Measurements from ENCODE around the gene PIPOX. TPM values are rescaled to one million over a fixed set of nuclear protein-coding genes. Genes with fewer than 3 reads are reported as not detected.

PIPOX gene
- total and polyA plus RNA-seq, 2 experiments from 2014 or later, result 10.2 to 15.8 TPM

DNA sequence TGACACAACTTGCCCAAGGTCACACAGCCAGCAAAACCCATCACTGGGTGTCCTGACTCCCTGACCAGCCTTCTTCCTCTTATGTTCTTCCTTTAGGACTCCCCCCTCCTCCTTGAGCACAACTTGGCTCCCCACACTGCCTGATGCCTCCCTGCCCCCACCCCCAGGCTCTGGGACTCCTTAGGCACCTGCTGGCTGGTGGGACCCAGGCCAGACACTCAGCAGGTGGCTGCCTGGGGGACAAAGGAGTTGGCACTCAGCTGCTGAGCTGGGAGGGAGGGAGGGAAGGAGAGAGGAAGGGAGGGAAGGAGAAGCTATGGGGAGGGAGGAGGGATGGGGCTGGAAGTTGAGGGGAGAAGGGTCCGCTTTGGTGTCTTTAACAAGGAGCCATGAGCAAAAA, 45.1 kb upstream of the PIPOX start:
- no CpG with 5 or more reads among the region's 1 CpG for WGBS (ENCODE audit: low lambda C conversion rate, missing lambda C conversion rate)
- Histone ChIP-seq H3K27ac (no peak overlapping the region), H3K9me2 (replicated peaks; ENCODE audit: insufficient read depth) (no peaks in the 10 kb centered on the region), H3K36me3 (replicated peaks; ENCODE audit: insufficient read depth, low read depth) (no peaks in the 10 kb centered on the region), H4K20me1 (ENCODE audit: insufficient read depth, poor library complexity, severe bottlenecking) (no peaks in the 10 kb centered on the region), H3K27me3 (peaks cover 34% of the 10 kb centered on the region), H3K79me2 (no peaks in the 10 kb centered on the region), H3K4me1 (ENCODE audit: insufficient read depth) (no peaks in the 10 kb centered on the region), H3K4me2 (no peak overlapping the region), H2AFZ (no peak overlapping the region), H3K9me3 (ENCODE audit: low read depth) (no peaks in the 10 kb centered on the region), H3K4me3 (no peak overlapping the region)
- TF ChIP-seq, protein P1, sequence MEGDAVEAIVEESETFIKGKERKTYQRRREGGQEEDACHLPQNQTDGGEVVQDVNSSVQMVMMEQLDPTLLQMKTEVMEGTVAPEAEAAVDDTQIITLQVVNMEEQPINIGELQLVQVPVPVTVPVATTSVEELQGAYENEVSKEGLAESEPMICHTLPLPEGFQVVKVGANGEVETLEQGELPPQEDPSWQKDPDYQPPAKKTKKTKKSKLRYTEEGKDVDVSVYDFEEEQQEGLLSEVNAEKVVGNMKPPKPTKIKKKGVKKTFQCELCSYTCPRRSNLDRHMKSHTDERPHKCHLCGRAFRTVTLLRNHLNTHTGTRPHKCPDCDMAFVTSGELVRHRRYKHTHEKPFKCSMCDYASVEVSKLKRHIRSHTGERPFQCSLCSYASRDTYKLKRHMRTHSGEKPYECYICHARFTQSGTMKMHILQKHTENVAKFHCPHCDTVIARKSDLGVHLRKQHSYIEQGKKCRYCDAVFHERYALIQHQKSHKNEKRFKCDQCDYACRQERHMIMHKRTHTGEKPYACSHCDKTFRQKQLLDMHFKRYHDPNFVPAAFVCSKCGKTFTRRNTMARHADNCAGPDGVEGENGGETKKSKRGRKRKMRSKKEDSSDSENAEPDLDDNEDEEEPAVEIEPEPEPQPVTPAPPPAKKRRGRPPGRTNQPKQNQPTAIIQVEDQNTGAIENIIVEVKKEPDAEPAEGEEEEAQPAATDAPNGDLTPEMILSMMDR (IDR thresholded peaks at IDR 0.05; ENCODE audit: poor library complexity), result no peak
- TF ChIP-seq EZH2phosphoT487 (IDR thresholded peaks at IDR 0.05; ENCODE audit: low read depth, severe bottlenecking, unreplicated experiment) (no peak), EZH2 (IDR thresholded peaks at IDR 0.05; ENCODE audit: borderline replicate concordance) (no peak)
- no peak for DNase-seq (ENCODE audit: low spot score)

DNA sequence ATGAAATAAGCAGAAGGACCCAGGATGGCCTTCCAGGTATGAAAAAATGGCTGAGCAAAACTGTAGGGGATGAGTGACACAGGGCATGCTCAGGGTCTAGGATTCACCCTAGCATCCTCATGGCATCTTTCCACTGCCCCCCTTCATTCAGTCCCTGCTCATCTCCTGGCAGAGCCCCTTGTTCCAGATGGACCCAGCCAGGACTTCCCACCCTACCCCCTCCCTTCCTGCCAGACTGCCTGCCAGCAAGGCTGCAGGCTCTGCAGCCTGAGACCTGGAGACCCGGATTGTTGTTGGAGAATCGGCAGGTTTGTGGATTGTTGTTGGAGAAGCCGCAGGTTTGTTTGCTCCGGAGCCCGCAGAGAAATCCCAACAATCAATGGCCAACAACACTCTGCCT, 43.7 kb upstream of the PIPOX start:
- DNase-seq (ENCODE audit: low spot score), result no peak
- Histone ChIP-seq H4K20me1 (ENCODE audit: insufficient read depth, poor library complexity, severe bottlenecking) (no peaks in the 10 kb centered on the region), H3K27ac (no peak overlapping the region), H3K79me2 (no peaks in the 10 kb centered on the region), H3K9me2 (replicated peaks; ENCODE audit: insufficient read depth) (no peaks in the 10 kb centered on the region), H3K4me3 (no peak overlapping the region), H3K36me3 (replicated peaks; ENCODE audit: insufficient read depth, low read depth) (no peaks in the 10 kb centered on the region), H3K9me3 (ENCODE audit: low read depth) (no peaks in the 10 kb centered on the region), H3K4me2 (no peak overlapping the region), H3K27me3 (peaks cover 48% of the 10 kb centered on the region), H3K4me1 (ENCODE audit: insufficient read depth) (no peaks in the 10 kb centered on the region), H2AFZ (no peak overlapping the region)
- TF ChIP-seq, protein P1 (IDR thresholded peaks at IDR 0.05; ENCODE audit: poor library complexity), result no peak
- TF ChIP-seq EZH2phosphoT487 (IDR thresholded peaks at IDR 0.05; ENCODE audit: low read depth, severe bottlenecking, unreplicated experiment) (no peak), EZH2 (IDR thresholded peaks at IDR 0.05; ENCODE audit: borderline replicate concordance) (no peak)
- WGBS (ENCODE audit: low lambda C conversion rate, missing lambda C conversion rate), result 41% methylated on average over 5 of the region's 5 CpGs

DNA sequence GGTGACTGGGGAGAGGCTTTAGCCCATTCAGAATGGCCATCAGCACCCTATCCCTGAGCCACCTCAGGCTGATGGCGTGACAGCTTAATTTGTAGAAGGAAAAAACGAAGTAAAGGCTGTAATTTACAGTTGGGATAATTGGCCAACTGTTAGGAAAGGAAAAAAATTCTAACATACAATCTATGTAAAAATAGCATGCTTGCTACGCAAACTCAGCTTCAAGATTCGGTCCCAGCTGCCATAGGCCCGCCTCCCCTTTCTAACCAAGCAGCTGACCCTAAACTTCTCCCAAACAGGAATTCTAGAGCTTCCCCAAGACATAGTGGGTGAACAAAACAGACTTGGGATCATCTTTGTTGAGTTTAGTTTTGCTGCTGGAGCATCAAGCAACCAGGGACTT, 42.0 kb upstream of the PIPOX start:
- Histone ChIP-seq H4K20me1 (ENCODE audit: insufficient read depth, poor library complexity, severe bottlenecking) (no peaks in the 10 kb centered on the region), H3K4me2 (no peak overlapping the region), H3K36me3 (replicated peaks; ENCODE audit: insufficient read depth, low read depth) (no peaks in the 10 kb centered on the region), H3K27me3 (peaks cover 64% of the 10 kb centered on the region), H3K79me2 (no peaks in the 10 kb centered on the region), H2AFZ (no peak overlapping the region), H3K9me3 (ENCODE audit: low read depth) (no peaks in the 10 kb centered on the region), H3K4me1 (ENCODE audit: insufficient read depth) (no peaks in the 10 kb centered on the region), H3K27ac (no peak overlapping the region), H3K9me2 (replicated peaks; ENCODE audit: insufficient read depth) (no peaks in the 10 kb centered on the region), H3K4me3 (no peak overlapping the region)
- WGBS (ENCODE audit: low lambda C conversion rate, missing lambda C conversion rate), result 86% methylated on average over 5 of the region's 5 CpGs
- DNase-seq (ENCODE audit: low spot score), result no peak
- TF ChIP-seq EZH2phosphoT487 (IDR thresholded peaks at IDR 0.05; ENCODE audit: low read depth, severe bottlenecking, unreplicated experiment), result no peak
- TF ChIP-seq EZH2 (IDR thresholded peaks at IDR 0.05; ENCODE audit: borderline replicate concordance), result no peak
- TF ChIP-seq, protein P1 (IDR thresholded peaks at IDR 0.05; ENCODE audit: poor library complexity), result no peak

DNA sequence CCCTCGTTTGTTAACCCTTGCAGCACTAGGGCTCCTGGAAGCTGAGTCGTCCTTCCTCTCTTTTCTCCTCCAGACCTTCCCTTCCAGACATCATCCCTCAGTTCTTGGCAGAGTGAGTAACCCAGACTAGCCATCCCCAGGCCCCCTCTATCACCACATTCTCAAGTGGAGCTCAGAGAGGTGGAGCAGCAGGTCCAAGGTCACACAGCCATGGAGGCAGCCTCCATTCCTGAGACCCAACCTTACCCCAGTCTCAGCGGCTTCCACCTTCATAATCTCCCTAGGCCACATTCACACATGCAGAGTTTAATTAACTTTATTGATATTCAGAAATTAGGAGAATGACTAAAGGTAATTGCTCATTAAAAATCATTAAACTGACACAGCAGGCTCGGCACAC, 40.1 kb upstream of the PIPOX start:
- Histone ChIP-seq H3K4me2 (no peak overlapping the region), H3K27me3 (peaks cover 79% of the 10 kb centered on the region)
- 52% methylated on average over 4 of the region's 4 CpGs for WGBS (ENCODE audit: low lambda C conversion rate, missing lambda C conversion rate)

More for the DNA sequence above, 40.1 kb upstream of the PIPOX start:
- H3K4me3 ChIP-seq, result no peak overlapping the region
- H4K20me1 ChIP-seq (ENCODE audit: insufficient read depth, poor library complexity, severe bottlenecking), result no peaks in the 10 kb centered on the region
- no peaks in the 10 kb centered on the region for H3K36me3 ChIP-seq (replicated peaks; ENCODE audit: insufficient read depth, low read depth)
- no peak overlapping the region for H2AFZ ChIP-seq
- TF ChIP-seq, protein P1 (IDR thresholded peaks at IDR 0.05; ENCODE audit: poor library complexity), result no peak
- TF ChIP-seq EZH2 (IDR thresholded peaks at IDR 0.05; ENCODE audit: borderline replicate concordance) (no peak), EZH2phosphoT487 (IDR thresholded peaks at IDR 0.05; ENCODE audit: low read depth, severe bottlenecking, unreplicated experiment) (no peak)
- H3K79me2 ChIP-seq, result no peaks in the 10 kb centered on the region
- no peaks in the 10 kb centered on the region for H3K4me1 ChIP-seq (ENCODE audit: insufficient read depth)
- DNase-seq (ENCODE audit: low spot score), result no peak
- H3K27ac ChIP-seq, result no peak overlapping the region
- H3K9me3 ChIP-seq (ENCODE audit: low read depth), result no peaks in the 10 kb centered on the region
- no peaks in the 10 kb centered on the region for H3K9me2 ChIP-seq (replicated peaks; ENCODE audit: insufficient read depth)
